Thoracic aorta endothelial cell (primary cell): ENCODE measurements around the gene GOLGA8R. TPM values are rescaled to one million over a fixed set of nuclear protein-coding genes. Genes with fewer than 3 reads are reported as not detected.

Source experiments
- small RNA-seq: library from RNA; depleted of rRNA; stranded (forward); fragments of <200 nt; gene quantifications from one replicate; pipeline ENCODE3, GENCODE V24; 2012
- total RNA-seq: library from RNA; depleted of rRNA; stranded (reverse); fragments of >200 nt; gene quantifications from 2 replicates; pipeline ENCODE4 v1.2.3, GENCODE V29; 2012

GOLGA8R gene, protein sequence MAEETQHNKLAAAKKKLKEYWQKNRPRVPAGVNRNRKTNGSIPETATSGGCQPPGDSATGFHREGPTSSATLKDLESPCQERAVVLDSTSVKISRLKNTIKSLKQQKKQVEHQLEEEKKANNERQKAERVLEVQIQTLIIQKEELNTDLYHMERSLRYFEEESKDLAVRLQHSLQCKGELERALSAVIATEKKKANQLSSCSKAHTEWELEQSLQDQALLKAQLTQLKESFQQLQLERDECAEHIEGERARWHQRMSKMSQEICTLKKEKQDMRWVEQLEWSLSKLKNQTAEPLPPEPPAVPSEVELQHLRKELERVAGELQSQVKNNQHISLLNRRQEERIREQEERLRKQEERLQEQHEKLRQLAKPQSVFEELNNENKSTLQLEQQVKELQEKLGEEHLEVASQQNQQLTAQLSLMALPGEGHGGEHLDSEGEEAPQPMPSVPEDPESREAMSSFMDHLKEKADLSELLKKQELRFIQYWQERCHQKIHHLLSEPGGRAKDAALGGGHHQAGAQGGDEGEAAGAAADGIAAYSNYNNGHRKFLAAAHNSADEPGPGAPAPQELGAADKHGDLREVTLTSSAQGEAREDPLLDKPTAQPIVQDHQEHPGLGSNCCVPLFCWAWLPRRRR
- total RNA-seq, result 0.53 and 1.3 TPM in 2 replicates

DNA sequence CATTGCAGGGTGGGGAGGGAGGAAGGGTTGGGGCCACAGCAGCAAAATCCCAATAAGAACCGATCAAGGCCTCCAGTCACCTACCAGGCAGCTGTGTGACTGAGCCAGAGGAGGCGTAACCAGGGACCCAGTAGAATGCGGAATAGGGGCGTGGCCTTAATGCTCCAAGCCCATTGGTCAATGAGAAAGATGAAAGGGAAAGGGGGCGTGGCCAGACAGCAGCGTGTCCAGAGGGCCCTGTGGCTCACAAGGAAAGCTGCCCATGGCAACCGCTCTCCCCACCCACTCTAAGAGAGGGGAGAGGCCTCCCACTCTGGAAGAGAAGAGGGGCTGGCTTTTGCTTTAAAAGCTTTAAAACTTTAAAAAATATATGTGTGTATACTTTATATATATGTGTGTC lies at the start of gene GOLGA8R:
GOLGA8R (minus strand) TSS at position 101 of the 400 bp plus-strand sequence; CDS start at position 3, 98 bp downstream.

DNA sequence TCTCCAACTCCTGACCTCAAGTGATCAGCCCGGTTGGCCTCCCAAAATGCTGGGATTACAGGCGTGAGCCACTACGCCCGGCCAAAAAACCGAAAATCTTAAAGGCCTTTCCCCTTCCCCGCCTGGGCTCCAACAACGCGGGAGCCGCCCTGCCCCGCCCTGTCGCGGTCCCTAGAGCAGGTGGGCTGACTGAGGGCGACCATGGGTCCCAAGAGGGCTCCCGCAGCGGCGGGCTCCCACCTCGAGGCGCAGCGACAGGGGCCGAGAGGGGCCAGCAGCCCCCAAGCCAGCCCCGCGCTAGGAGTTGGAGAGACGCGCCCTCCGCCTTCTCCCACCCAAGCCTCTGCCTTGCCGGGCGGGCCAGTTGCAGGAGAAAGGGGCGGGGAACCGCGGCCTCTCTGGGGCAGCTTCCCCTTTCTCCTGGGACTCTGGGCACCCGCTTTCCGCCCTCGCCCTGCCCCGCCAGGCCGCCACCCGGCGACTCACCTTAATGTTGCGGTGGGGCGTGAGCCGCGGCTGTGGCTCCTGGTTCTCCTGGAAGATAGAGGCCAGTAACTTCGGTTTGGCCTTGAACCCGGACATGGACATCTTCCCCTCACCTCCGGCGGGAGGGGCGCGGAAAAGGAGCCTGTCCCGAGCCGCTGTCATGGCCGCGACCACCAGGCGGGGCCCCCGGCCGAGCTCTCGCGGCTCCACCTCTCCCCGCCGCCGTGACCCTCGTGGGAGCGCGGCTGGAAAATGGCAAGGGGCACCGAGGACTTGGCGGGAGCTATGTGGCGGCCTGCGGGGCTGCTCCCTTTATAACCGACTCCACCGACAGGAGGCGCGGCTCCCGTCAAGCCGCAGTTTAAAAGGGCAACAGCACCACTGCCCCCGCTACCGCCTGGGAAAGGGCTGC lies 21.0 kb downstream of the GOLGA8R start, which contains the start of gene CHRFAM7A:
CHRFAM7A (minus strand) TSS at position 775 of the 898 bp plus-strand sequence. CDS start 10,189 bp downstream, outside the sequence.

Small RNAs within 50 kb of the gene (small RNA-seq; reads per million reads assigned to genes)
- gene AC019322.2 (not detected), gene RF00019 (not detected), gene RF00096 (not detected), gene RN7SL196P (not detected)

Other genes starting within 250 kb of the GOLGA8R start
- 5.3 and 5.7 TPM in 2 replicates for gene CHRFAM7A, start 20.7 kb downstream of the GOLGA8R start, total RNA-seq
- gene GOLGA8Q, start 137.8 kb upstream of the GOLGA8R start, total RNA-seq, result 0.66 and 1.1 TPM in 2 replicates
- gene GOLGA8H, start 189.8 kb upstream of the GOLGA8R start, total RNA-seq, result 1.4 and 2.1 TPM in 2 replicates